Measurements from ENCODE around the gene ITPR3.

ITPR3 gene

GRCh38 chr6:33597551-33598322, 23.4 kb upstream of the ITPR3 start:
- H3K4me3 ChIP-seq (ENCODE audit: low read depth, low read length) = no peak overlapping the region
- TF ChIP-seq CTCF (IDR thresholded peaks at IDR 0.05; ENCODE audit: control insufficient read depth, extremely low read depth, insufficient read depth) = no peak
- no peak for DNase-seq (ENCODE audit: low read depth)

GRCh38 chr6:33599413-33599938, 21.6 kb upstream of the ITPR3 start:
- H3K4me3 ChIP-seq (ENCODE audit: low read depth, low read length) = no peak overlapping the region
- TF ChIP-seq CTCF (IDR thresholded peaks at IDR 0.05; ENCODE audit: control insufficient read depth, extremely low read depth, insufficient read depth) = no peak
- DNase-seq (ENCODE audit: low read depth) = no peak

- H3K4me3 ChIP-seq (ENCODE audit: low read depth, low read length) = no peak overlapping the region
- DNase-seq (ENCODE audit: low read depth) = no peak
- no peak for TF ChIP-seq CTCF (IDR thresholded peaks at IDR 0.05; ENCODE audit: control insufficient read depth, extremely low read depth, insufficient read depth)
Measured at GRCh38 chr6:33600761-33601160, 20.4 kb upstream of the ITPR3 start.

- DNase-seq (ENCODE audit: low read depth) = no peak
- H3K4me3 ChIP-seq (ENCODE audit: low read depth, low read length) = no peak overlapping the region
- no peak for TF ChIP-seq CTCF (IDR thresholded peaks at IDR 0.05; ENCODE audit: control insufficient read depth, extremely low read depth, insufficient read depth)
Measured at GRCh38 chr6:33602180-33602579, 18.9 kb upstream of the ITPR3 start.

GRCh38 chr6:33604941-33605854, 15.9 kb upstream of the ITPR3 start:
- TF ChIP-seq CTCF (IDR thresholded peaks at IDR 0.05; ENCODE audit: control insufficient read depth, extremely low read depth, insufficient read depth) = no peak
- DNase-seq (ENCODE audit: low read depth) = no peak
- H3K4me3 ChIP-seq (ENCODE audit: low read depth, low read length) = no peak overlapping the region

- TF ChIP-seq CTCF (IDR thresholded peaks at IDR 0.05; ENCODE audit: control insufficient read depth, extremely low read depth, insufficient read depth) = no peak
- DNase-seq (ENCODE audit: low read depth) = no peak
- H3K4me3 ChIP-seq (ENCODE audit: low read depth, low read length) = no peak overlapping the region
Measured at GRCh38 chr6:33606642-33607041, 14.5 kb upstream of the ITPR3 start.
